ENCODE measurements around the gene GMDS. TPM values are rescaled to one million over a fixed set of nuclear protein-coding genes. Genes with fewer than 3 reads are reported as not detected.

Gene GMDS
- total and polyA plus RNA-seq, 2 donors (not counting 3 experiments of a cell fraction or from before 2014, with no cell fraction given): 9.8 to 23.5 TPM

DNA sequence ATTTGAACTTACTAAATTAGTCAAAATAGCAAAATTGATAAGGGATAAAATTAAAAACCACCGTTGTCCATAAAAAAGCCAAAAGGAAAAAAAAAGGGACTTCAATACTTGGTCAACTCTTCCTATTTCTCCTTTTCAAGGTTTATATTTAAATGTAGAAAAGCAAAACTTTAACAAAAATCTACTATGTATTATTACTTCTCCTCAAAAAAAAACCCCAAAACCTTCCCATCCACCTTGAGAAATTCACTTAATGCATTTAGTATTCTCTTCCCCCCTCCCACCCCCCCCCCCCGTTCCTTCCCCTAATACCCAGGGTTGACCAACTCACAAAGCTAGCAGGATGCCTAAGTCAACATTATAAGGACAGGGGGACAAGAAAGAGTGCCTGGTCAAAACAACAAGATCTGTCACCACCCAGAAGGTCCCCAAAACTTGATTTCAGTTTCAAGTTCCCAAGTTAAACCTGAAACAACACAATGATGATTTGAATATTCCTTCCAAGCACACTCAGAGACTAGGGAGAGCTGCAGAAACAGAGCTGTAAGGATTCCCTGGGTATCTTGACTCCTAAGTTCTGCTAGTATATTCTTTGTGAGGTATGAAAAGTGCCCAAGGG lies 14.6 kb downstream of the GMDS start:
- Histone ChIP-seq H4K20me1 (replicated peaks; ENCODE audit: control insufficient read depth, extremely low read depth, insufficient read depth, low read length) (no peaks in the 10 kb centered on the region), H2AFZ (ENCODE audit: low read depth, low read length) (no peak overlapping the region), H3K27ac (ENCODE audit: insufficient read depth, low read depth, low read length) (no peak overlapping the region), H3K4me3 (replicated peaks in 1 of 3; ENCODE audit: insufficient read depth in 1 of 3, low read depth in 1 of 3, low read length in 3 of 3) (no peak overlapping the region), H3K9ac (replicated peaks; ENCODE audit: extremely low read depth, insufficient read depth, low read length) (no peak overlapping the region), H3K79me2 (ENCODE audit: control insufficient read depth, insufficient read depth, low read length) (no peaks in the 10 kb centered on the region), H3K36me3 (ENCODE audit: control insufficient read depth in 2 of 2, extremely low read depth in 1 of 2, insufficient read depth in 2 of 2, low read length in 2 of 2) (no peaks in the 10 kb centered on the region), H3K4me1 (ENCODE audit: control insufficient read depth, extremely low read depth, insufficient read depth, low read length) (peaks cover 4% of the 10 kb centered on the region), H3K4me2 (ENCODE audit: insufficient read depth, low read length) (no peak overlapping the region), H3K9me3 (replicated peaks; ENCODE audit: control insufficient read depth, insufficient read depth, low read length) (no peaks in the 10 kb centered on the region), H3K27me3 (ENCODE audit: control insufficient read depth in 2 of 2, insufficient read depth in 2 of 2, low read length in 2 of 2) (no peaks in the 10 kb centered on the region), H3K9me1 (replicated peaks; ENCODE audit: control insufficient read depth, extremely low read depth, insufficient read depth, low read length) (no peaks in the 10 kb centered on the region)
- TF ChIP-seq POLR2A (IDR thresholded peaks at IDR 0.05; ENCODE audit: low read depth, low read length): no peak
- TF ChIP-seq EZH2 (IDR thresholded peaks at IDR 0.05; ENCODE audit: borderline replicate concordance, low read depth, low read length, severe bottlenecking): no peak
- no peak for TF ChIP-seq GATA2 (IDR thresholded peaks at IDR 0.05; ENCODE audit: insufficient read depth, insufficient read length, low read depth, low read length)
- no peak for TF ChIP-seq MYC (IDR thresholded peaks at IDR 0.05; ENCODE audit: low read depth, low read length)
- TF ChIP-seq, protein P1, sequence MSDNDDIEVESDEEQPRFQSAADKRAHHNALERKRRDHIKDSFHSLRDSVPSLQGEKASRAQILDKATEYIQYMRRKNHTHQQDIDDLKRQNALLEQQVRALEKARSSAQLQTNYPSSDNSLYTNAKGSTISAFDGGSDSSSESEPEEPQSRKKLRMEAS (IDR thresholded peaks at IDR 0.05; ENCODE audit: insufficient read depth, insufficient read length): no peak
- DNase-seq (ENCODE audit: low read depth, low spot score) (no peak), FAIRE-seq (no peak)
- intact Hi-C loops (cut with micrococcal nuclease): no loop called here
- no TSS peak for BruUV-seq (replicated peaks)
- CTCF ChIA-PET: interaction anchor here (2.2 kb wide), 1 partner anchor 21 kb away, joined by 8 read pairs; no protein-coding TSS in a partner anchor
- POLR2A ChIA-PET: no interaction called here
- dilution Hi-C loops (cut with MboI; ENCODE audit: extremely low pct_ligation_motif_present, low sequenced_read_pairs): no loop called here

DNA sequence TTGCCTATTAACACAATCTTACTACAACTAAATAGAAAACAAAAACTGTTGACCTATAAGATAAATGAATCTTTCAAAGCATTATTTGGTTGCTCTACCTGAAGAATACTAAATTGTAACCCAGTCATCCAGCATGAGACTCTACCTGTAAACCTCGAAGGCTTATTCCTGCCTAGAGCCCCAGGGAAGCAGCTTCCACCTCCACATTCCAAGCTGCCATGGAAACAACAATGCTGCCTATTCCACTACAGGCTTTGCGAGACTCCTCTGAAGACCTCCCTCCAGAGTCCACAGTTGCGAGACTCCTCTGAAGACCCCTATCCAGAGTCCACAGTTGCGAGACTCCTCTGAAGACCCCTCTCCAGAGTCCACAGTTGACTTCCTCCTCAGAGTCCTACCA lies 15.7 kb downstream of the GMDS start:
- Histone ChIP-seq H3K4me1 (ENCODE audit: control insufficient read depth, extremely low read depth, insufficient read depth, low read length) (peaks cover 13% of the 10 kb centered on the region), H3K27me3 (ENCODE audit: control insufficient read depth in 2 of 2, insufficient read depth in 2 of 2, low read length in 2 of 2) (no peaks in the 10 kb centered on the region), H3K4me3 (replicated peaks in 1 of 3; ENCODE audit: insufficient read depth in 1 of 3, low read depth in 1 of 3, low read length in 3 of 3) (no peak overlapping the region), H3K9me1 (replicated peaks; ENCODE audit: control insufficient read depth, extremely low read depth, insufficient read depth, low read length) (no peaks in the 10 kb centered on the region), H3K79me2 (ENCODE audit: control insufficient read depth, insufficient read depth, low read length) (no peaks in the 10 kb centered on the region), H3K27ac (ENCODE audit: insufficient read depth, low read depth, low read length) (no peak overlapping the region), H3K9ac (replicated peaks; ENCODE audit: extremely low read depth, insufficient read depth, low read length) (no peak overlapping the region), H4K20me1 (replicated peaks; ENCODE audit: control insufficient read depth, extremely low read depth, insufficient read depth, low read length) (no peaks in the 10 kb centered on the region), H2AFZ (ENCODE audit: low read depth, low read length) (no peak overlapping the region), H3K36me3 (ENCODE audit: control insufficient read depth in 2 of 2, extremely low read depth in 1 of 2, insufficient read depth in 2 of 2, low read length in 2 of 2) (no peaks in the 10 kb centered on the region), H3K9me3 (replicated peaks; ENCODE audit: control insufficient read depth, insufficient read depth, low read length) (no peaks in the 10 kb centered on the region), H3K4me2 (ENCODE audit: insufficient read depth, low read length) (no peak overlapping the region)
- no TSS peak for BruUV-seq (replicated peaks)
- ChIA-PET POLR2A (no interaction called here), CTCF (interaction anchor here (2.2 kb wide), 1 partner anchor 20 kb away, joined by 8 read pairs; no protein-coding TSS in a partner anchor)
- dilution Hi-C loops (cut with MboI; ENCODE audit: extremely low pct_ligation_motif_present, low sequenced_read_pairs): no loop called here
- TF ChIP-seq, protein P1 (IDR thresholded peaks at IDR 0.05; ENCODE audit: insufficient read depth, insufficient read length): no peak
- no peak for TF ChIP-seq JUN (IDR thresholded peaks at IDR 0.05; ENCODE audit: borderline replicate concordance, insufficient read depth, insufficient read length, low read depth)
- TF ChIP-seq POLR2AphosphoS5 (IDR thresholded peaks at IDR 0.05; ENCODE audit: insufficient read depth, low read depth, low read length): no peak
- no peak for TF ChIP-seq FOS (IDR thresholded peaks at IDR 0.05; ENCODE audit: borderline replicate concordance, insufficient read depth, low read length)
- TF ChIP-seq MYC (IDR thresholded peaks at IDR 0.05; ENCODE audit: low read depth, low read length): no peak
- TF ChIP-seq, protein P2, sequence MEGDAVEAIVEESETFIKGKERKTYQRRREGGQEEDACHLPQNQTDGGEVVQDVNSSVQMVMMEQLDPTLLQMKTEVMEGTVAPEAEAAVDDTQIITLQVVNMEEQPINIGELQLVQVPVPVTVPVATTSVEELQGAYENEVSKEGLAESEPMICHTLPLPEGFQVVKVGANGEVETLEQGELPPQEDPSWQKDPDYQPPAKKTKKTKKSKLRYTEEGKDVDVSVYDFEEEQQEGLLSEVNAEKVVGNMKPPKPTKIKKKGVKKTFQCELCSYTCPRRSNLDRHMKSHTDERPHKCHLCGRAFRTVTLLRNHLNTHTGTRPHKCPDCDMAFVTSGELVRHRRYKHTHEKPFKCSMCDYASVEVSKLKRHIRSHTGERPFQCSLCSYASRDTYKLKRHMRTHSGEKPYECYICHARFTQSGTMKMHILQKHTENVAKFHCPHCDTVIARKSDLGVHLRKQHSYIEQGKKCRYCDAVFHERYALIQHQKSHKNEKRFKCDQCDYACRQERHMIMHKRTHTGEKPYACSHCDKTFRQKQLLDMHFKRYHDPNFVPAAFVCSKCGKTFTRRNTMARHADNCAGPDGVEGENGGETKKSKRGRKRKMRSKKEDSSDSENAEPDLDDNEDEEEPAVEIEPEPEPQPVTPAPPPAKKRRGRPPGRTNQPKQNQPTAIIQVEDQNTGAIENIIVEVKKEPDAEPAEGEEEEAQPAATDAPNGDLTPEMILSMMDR (IDR thresholded peaks at IDR 0.05; ENCODE audit: extremely low read depth in 1 of 2, insufficient read depth in 1 of 2, low read depth in 1 of 2, low read length in 2 of 2): no peak
- TF ChIP-seq EZH2 (IDR thresholded peaks at IDR 0.05; ENCODE audit: borderline replicate concordance, low read depth, low read length, severe bottlenecking): no peak
- no peak for TF ChIP-seq GATA2 (IDR thresholded peaks at IDR 0.05; ENCODE audit: insufficient read depth, insufficient read length, low read depth, low read length)
- TF ChIP-seq POLR2A (IDR thresholded peaks at IDR 0.05; ENCODE audit: low read depth, low read length): no peak
- no peak for FAIRE-seq
- intact Hi-C loops (cut with micrococcal nuclease): no loop called here
- no peak for DNase-seq (ENCODE audit: low read depth, low spot score)

All from endothelial cell of umbilical vein (primary cell).